ENCODE measurements around the gene BCL11A.

BCL11A gene

DNA sequence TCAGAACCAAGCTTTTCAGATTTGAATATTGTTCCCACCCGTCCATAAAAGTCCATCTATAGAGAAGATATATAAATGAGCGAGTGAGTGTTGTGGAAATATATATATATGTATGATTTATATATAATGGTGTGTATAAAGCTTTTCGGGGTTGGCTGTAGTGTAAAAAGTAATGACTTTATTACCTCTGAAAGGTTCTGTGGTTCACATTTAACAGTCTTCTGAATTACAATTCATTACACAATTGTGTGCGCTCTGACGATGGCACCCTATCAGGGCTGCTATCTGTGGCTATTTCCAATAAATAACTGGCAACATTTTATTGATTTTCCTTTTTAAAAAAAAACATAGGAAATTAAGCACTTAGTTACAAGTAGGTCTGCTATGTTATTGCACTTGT, 2.7 kb upstream of the BCL11A start:
- DNase-seq (ENCODE audit: low spot score in 2 of 2) (no peak), ATAC-seq (replicated peaks; ENCODE audit: extremely low read depth, poor library complexity, severe bottlenecking) (no peak)
- H3K27me3 Mint-ChIP-seq, result peaks cover 67% of the 10 kb centered on the region
- H3K4me1 Mint-ChIP-seq, result peaks cover 29% of the 10 kb centered on the region
- no peak overlapping the region for H3K27ac Mint-ChIP-seq (ENCODE audit: low read depth)
- H3K9me3 Mint-ChIP-seq, result no peaks in the 10 kb centered on the region
- peak overlapping the region; percentile 84 for H3K4me3 Mint-ChIP-seq
- H3K36me3 Mint-ChIP-seq (ENCODE audit: insufficient read depth), result peaks cover 10% of the 10 kb centered on the region

DNA sequence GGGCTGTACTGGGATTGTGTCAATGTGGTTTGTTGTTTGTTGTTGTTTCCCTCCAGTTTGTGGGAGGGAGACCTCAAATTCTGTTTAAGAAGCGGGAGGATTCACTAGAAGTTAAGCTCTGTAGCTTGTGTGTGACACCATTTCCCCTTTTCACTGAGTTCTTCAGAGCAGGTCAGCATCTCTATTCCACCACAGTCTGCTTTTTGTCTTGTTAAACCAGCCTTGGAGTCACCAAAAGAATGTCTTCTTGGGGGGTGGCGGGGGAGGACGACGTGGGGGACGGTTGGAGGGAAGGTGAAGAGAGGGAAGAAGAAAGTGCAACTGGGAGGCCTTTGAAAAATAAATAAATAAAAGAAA, 2.3 kb upstream of the BCL11A start:
- Mint-ChIP-seq H3K4me1 (peaks cover 29% of the 10 kb centered on the region), H3K27ac (ENCODE audit: low read depth) (peak overlapping the region; percentile 49), H3K4me3 (peak overlapping the region; percentile 84), H3K27me3 (peaks cover 70% of the 10 kb centered on the region), H3K9me3 (no peaks in the 10 kb centered on the region), H3K36me3 (ENCODE audit: insufficient read depth) (peaks cover 10% of the 10 kb centered on the region)
- ATAC-seq (replicated peaks; ENCODE audit: extremely low read depth, poor library complexity, severe bottlenecking), result no peak
- DNase-seq (ENCODE audit: low spot score in 2 of 2), result no peak

DNA sequence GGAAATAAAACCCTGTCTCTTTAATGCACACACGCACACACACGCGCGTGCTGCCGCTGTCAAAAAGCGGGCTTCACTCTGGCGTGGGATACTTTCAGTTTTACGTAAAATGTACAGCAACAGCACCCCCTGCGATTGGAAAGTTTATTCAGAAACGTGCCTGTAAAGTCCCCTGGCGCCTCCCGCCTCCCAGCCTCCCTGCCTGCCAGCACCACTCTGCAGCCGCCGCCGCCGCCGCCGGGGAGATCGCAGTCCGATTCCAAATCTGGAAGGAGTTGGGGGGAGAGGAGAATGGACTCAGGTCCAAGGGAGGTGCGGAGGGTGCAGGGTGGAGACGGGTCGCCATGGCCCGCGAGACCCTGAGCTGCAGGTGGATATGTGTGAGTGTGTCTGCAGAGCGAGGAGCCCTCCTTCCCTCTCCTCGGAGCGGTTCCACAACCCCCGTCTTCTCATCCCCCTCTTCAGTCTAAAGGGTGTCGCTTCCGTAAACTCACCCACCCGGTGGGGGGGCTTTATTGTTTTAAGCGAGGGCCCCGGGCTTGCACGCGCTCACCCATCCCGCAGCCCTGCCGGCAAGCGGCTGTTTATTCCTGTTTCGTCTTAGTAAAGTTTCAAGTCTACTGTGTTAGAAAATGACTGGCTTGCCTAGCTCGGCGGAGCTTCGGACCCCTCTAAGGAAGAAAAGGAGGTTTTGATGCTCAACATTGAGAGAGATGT, 1.8 kb upstream of the BCL11A start:
- Mint-ChIP-seq H3K27ac (ENCODE audit: low read depth) (peak overlapping the region; percentile 49), H3K9me3 (no peaks in the 10 kb centered on the region), H3K4me3 (peak overlapping the region; percentile 84), H3K27me3 (peaks cover 72% of the 10 kb centered on the region), H3K4me1 (peaks cover 32% of the 10 kb centered on the region), H3K36me3 (ENCODE audit: insufficient read depth) (peaks cover 10% of the 10 kb centered on the region)
- DNase-seq (ENCODE audit: low spot score in 2 of 2) (peak; percentile 31 to 36), ATAC-seq (replicated peaks; ENCODE audit: extremely low read depth, poor library complexity, severe bottlenecking) (peak; percentile 58)

DNA sequence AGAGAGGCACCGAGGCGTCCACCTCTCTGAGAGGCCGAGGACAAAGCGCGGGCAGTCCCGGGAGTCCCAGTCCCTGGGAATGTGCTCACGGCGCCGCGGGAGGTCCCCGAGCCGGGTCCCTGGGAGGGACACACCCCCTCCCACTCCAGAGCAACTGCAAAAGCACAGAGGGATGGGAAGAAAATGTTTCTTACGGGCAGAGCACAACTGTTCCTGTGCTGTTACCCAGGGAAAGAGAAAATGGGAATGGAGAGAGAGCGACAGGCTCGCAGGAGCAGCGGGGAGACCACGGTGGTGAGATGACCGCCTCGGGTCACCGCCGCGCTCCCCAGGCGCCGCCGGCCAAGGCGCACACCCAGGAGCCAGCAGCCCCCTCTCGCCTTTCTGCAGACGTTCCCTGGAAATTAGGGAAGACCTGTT, 1.2 kb upstream of the BCL11A start:
- Mint-ChIP-seq H3K9me3 (no peaks in the 10 kb centered on the region), H3K27me3 (peaks cover 74% of the 10 kb centered on the region), H3K4me1 (peaks cover 37% of the 10 kb centered on the region), H3K36me3 (ENCODE audit: insufficient read depth) (peaks cover 10% of the 10 kb centered on the region), H3K27ac (ENCODE audit: low read depth) (no peak overlapping the region), H3K4me3 (peak overlapping the region; percentile 84)
- no peak for DNase-seq (ENCODE audit: low spot score in 2 of 2)
- no peak for ATAC-seq (replicated peaks; ENCODE audit: extremely low read depth, poor library complexity, severe bottlenecking)

DNA sequence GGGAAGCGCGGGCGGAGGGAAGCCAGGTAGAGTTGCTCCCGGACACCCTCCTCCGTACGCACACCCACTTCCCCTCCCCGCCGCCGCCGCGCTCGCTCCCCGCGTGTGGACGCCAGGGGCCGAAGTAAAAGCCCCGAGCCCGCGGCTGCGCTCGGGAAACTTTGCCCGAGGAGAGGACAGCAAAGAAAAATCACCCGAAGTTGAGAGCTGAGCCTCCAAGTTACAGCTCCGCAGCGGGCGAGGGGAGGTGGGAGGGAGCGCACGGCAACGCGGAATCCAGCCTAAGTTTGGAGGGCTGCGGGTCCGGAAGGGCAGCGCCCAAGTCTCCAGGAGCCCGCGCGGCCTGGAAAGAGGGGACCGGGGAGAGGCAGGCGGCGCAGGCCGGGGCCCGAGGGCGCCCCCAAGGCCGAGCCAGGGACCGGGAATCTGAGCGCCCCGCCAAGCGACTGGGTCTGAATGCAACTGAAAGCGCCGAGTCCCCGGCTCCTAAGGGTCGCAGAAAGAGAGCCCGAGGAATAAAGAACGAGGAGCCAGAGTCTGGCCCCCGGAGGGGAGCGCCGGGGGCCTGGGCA, 706 bp upstream of the BCL11A start:
- Mint-ChIP-seq H3K4me1 (peaks cover 39% of the 10 kb centered on the region), H3K36me3 (ENCODE audit: insufficient read depth) (peaks cover 10% of the 10 kb centered on the region), H3K9me3 (no peaks in the 10 kb centered on the region), H3K4me3 (peak overlapping the region; percentile 84), H3K27ac (ENCODE audit: low read depth) (no peak overlapping the region), H3K27me3 (peaks cover 74% of the 10 kb centered on the region)
- ATAC-seq (replicated peaks; ENCODE audit: extremely low read depth, poor library complexity, severe bottlenecking), result no peak
- no peak for DNase-seq (ENCODE audit: low spot score in 2 of 2)

DNA sequence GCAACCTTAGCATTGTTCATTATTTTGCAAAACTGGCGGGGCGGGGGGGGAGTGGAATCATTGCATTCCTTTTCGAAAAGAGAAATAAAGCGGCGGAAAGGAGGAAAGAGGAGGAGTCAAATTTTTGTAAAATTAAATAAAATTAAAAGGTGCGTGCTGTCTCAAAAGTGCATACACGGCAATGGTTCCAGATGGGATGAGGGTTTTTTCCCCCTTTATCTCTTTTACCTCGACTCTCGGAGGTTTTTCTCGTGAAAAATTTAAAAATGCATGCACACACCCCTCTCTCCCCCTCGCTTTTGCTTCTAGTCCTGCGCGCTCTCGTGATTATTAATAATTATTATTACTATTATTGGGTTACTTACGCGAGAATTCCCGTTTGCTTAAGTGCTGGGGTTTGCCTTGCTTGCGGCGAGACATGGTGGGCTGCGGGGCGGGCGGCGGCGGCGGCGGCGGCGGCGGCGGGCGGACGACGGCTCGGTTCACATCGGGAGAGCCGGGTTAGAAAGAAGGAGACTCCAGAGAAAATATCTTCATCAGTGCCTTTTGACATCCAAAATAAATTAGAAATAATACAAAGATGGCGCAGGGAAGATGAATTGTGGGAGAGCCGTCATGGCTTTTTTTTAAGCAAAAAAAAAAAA, 481 bp downstream of the BCL11A start:
- H3K27ac Mint-ChIP-seq (ENCODE audit: low read depth), result peak overlapping the region; percentile 80
- ATAC-seq (replicated peaks; ENCODE audit: extremely low read depth, poor library complexity, severe bottlenecking) (no peak), DNase-seq (ENCODE audit: low spot score in 2 of 2) (no peak)
- no peaks in the 10 kb centered on the region for H3K9me3 Mint-ChIP-seq
- peak overlapping the region; percentile 84 for H3K4me3 Mint-ChIP-seq
- H3K27me3 Mint-ChIP-seq, result peaks cover 82% of the 10 kb centered on the region
- peaks cover 10% of the 10 kb centered on the region for H3K36me3 Mint-ChIP-seq (ENCODE audit: insufficient read depth)
- H3K4me1 Mint-ChIP-seq, result peaks cover 42% of the 10 kb centered on the region

DNA sequence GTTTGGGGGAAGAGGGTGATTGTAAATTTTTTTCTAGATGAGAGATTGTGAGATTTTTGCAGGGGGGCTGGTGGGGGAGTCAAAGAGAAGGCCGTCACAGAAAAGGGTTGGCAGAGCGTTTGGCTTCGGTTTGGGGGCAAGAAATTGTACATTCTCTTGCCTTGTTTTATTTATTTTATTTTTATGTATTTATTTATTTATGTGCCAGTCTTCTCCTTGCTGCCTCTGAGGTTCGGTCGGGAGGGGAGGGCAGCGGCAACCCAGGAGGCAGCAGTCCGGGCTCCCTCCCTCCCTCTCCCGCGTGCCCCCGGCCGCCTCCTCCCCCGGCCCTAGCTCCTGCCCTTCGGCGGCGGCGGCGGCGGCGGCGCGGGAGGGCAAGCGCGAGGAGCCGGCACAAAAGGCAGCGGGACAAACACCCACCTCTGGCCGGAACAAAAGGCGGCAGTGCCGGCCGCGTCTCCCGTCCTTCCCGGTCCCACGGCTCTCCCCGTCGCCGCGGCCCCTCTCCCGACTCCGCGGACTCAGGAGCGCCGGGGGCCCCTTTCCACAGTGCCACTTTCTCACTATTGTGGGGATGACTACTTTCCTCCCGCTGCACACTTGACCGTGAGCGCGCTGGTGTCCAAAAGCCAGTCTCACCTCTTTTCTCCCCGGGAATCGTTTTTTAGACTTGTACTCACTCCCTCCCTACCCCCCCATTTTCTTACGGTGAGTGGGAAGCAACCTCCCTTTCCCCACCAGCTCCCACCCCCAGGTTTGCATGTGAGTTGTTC, 1.2 kb downstream of the BCL11A start:
- peaks cover 9% of the 10 kb centered on the region for H3K36me3 Mint-ChIP-seq (ENCODE audit: insufficient read depth)
- no peaks in the 10 kb centered on the region for H3K9me3 Mint-ChIP-seq
- H3K27ac Mint-ChIP-seq (ENCODE audit: low read depth), result no peak overlapping the region
- H3K4me3 Mint-ChIP-seq, result peak overlapping the region; percentile 84
- no peak for ATAC-seq (replicated peaks; ENCODE audit: extremely low read depth, poor library complexity, severe bottlenecking)
- no peak for DNase-seq (ENCODE audit: low spot score in 2 of 2)
- H3K27me3 Mint-ChIP-seq, result peaks cover 82% of the 10 kb centered on the region
- peaks cover 39% of the 10 kb centered on the region for H3K4me1 Mint-ChIP-seq

DNA sequence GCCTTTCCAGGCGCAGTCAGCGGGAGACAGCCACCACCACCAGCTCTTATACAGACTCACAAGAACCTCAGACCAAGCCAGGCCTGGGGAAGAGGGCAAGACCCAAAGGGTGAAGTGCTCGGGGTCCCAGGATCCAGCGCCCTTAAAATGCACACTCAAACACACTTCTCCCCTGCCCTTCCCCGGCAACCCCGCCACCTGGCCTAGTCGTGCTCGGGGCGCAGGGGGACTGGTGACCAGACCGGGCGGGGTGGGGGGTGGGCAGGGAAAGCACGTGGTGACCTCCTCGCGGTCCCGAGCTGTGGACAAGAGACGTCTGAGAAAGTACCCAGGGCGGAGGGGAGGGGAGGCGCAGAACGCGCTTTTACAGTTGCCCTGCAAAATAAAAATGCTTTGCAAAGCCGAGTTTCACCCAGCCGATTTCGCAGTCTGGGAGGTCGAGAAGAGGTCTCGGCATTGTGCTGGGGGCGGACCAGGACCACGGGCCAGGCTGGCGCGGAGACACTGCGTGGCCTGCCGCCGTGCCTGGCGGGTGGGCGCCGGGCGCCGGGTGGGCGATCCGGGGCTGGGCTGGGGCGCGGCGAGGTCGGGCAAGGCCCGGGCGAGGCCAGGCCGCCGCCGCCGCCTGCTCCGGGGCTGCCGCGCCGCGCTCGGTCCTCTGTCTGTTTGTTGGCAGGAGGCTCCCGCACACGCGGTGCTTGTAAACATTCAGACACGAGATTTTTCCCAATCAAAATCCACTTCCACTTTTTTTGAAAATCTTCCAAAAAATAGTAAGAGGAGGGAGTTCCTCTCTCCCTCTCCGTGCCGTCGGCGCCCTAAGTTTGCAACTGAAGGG, 2.0 kb downstream of the BCL11A start:
- Mint-ChIP-seq H3K27ac (ENCODE audit: low read depth) (no peak overlapping the region), H3K27me3 (peaks cover 82% of the 10 kb centered on the region), H3K9me3 (no peaks in the 10 kb centered on the region), H3K36me3 (ENCODE audit: insufficient read depth) (peaks cover 8% of the 10 kb centered on the region), H3K4me1 (peaks cover 36% of the 10 kb centered on the region), H3K4me3 (peak overlapping the region; percentile 84)
- ATAC-seq (replicated peaks; ENCODE audit: extremely low read depth, poor library complexity, severe bottlenecking) (no peak), DNase-seq (ENCODE audit: low spot score in 2 of 2) (no peak)

DNA sequence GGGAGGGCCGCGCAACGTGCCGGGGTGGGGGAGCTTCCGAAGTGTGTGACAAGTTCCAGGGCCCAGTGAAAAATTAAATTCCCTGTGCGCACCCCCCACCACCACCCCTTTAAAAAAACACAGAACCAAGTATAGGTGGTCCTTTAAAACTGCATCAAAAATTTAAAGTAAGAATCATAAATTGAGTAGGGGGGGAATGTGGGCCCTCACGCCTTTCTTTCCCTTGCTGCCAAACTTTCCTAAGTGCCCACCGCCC, 2.5 kb downstream of the BCL11A start:
- DNase-seq (ENCODE audit: low spot score in 2 of 2) (no peak), ATAC-seq (replicated peaks; ENCODE audit: extremely low read depth, poor library complexity, severe bottlenecking) (no peak)
- peaks cover 36% of the 10 kb centered on the region for H3K4me1 Mint-ChIP-seq
- H3K9me3 Mint-ChIP-seq, result no peaks in the 10 kb centered on the region
- H3K36me3 Mint-ChIP-seq (ENCODE audit: insufficient read depth), result peaks cover 8% of the 10 kb centered on the region
- H3K4me3 Mint-ChIP-seq, result peak overlapping the region; percentile 84
- H3K27ac Mint-ChIP-seq (ENCODE audit: low read depth), result no peak overlapping the region
- H3K27me3 Mint-ChIP-seq, result peaks cover 83% of the 10 kb centered on the region

DNA sequence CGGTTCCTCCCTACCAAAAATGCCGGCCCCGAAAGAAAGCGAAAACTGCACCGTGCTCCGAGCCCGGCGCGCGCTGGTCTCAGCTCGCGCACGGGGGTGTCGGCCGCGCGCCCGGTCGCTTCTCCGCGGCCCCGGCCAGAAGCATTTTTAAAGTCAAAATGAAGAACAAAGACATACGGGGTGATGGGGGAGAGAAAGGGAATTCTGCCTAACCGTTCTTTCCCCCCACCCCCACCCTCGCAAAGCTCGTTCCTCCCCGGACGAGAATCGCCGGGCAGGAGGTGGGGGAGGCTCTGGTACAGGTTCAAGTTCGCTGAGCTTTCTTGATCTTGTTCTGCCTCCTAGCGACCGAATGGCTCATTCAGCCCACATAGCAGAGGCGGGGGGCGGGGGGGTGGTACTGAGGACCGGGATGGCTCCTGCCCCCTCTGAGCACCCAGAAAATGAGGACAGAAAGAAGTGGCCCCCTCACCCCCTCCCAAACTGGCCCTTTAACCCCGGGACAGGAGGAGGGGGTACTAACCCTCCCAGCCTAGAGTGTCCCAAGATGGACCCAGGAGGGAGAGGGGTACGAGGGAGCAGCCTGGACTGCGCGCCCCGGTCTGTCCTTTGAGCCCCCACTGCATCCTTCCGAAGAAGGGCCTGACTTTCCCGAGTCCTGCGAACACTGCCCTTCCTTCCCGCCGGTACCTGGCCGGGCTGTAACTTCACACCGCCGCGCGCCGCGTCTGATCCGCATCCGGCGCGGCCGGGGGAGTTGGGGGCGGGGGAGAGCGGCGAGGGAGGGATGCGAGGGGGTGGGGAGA, 3.1 kb downstream of the BCL11A start:
- H3K27ac Mint-ChIP-seq (ENCODE audit: low read depth), result peak overlapping the region; percentile 22
- peaks cover 8% of the 10 kb centered on the region for H3K36me3 Mint-ChIP-seq (ENCODE audit: insufficient read depth)
- no peaks in the 10 kb centered on the region for H3K9me3 Mint-ChIP-seq
- H3K4me3 Mint-ChIP-seq, result peak overlapping the region; percentile 84
- H3K27me3 Mint-ChIP-seq, result peaks cover 83% of the 10 kb centered on the region
- DNase-seq (ENCODE audit: low spot score in 2 of 2) (no peak), ATAC-seq (replicated peaks; ENCODE audit: extremely low read depth, poor library complexity, severe bottlenecking) (peak; percentile 26)
- H3K4me1 Mint-ChIP-seq, result peaks cover 31% of the 10 kb centered on the region

DNA sequence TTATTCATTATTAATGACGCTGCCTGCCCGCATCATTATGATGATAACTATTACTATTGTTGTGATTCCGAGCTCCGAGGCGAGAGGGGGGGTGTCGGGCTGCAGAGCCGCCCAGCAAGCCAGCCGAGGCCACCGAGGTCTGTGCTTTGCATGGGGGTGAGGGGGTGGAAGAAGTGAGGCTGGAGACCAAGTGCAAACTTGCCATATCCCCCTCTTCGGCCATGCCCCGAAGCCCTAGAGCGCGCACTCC, 3.6 kb downstream of the BCL11A start:
- Mint-ChIP-seq H3K27me3 (peaks cover 84% of the 10 kb centered on the region), H3K36me3 (ENCODE audit: insufficient read depth) (peaks cover 8% of the 10 kb centered on the region), H3K4me1 (peaks cover 25% of the 10 kb centered on the region), H3K4me3 (peak overlapping the region; percentile 84), H3K27ac (ENCODE audit: low read depth) (peak overlapping the region; percentile 22), H3K9me3 (no peaks in the 10 kb centered on the region)
- DNase-seq (ENCODE audit: low spot score in 2 of 2) (no peak), ATAC-seq (replicated peaks; ENCODE audit: extremely low read depth, poor library complexity, severe bottlenecking) (no peak)
